ENCODE data around the gene RARRES2. TPM values are rescaled to one million over a fixed set of nuclear protein-coding genes. Genes with fewer than 3 reads are reported as not detected.

RARRES2 gene
- polyA plus RNA-seq, 1 of the 3 experiments (the other 2 are of a cell fraction): 0.43 TPM

GRCh38 chr7:150375662-150376521 is 34.5 kb upstream of the RARRES2 start:
- Histone ChIP-seq H3K4me1 (ENCODE audit: control insufficient read depth in 1 of 2, insufficient read depth in 2 of 2, low read depth in 1 of 2, low read length in 1 of 2) (peaks cover 0 to 28% of the 10 kb centered on the region in 2 experiments; a peak in 2 of 4 replicates), H4K20me1 (ENCODE audit: insufficient read depth) (no peaks in the 10 kb centered on the region), H3K27ac (ENCODE audit: low read depth in 2 of 2, low read length in 1 of 2) (no peak overlapping the region), H3K27me3 (ENCODE audit: insufficient read depth) (no peaks in the 10 kb centered on the region), H3K9me2 (no peaks in the 10 kb centered on the region), H3K4me3 (ENCODE audit: low read depth in 2 of 2, low read length in 1 of 2) (no peak overlapping the region), H3K79me2 (ENCODE audit: insufficient read depth) (peaks cover 40% of the 10 kb centered on the region; the same call in 1 of the 2 replicates), H2AFZ (ENCODE audit: low read depth) (no peak overlapping the region), H3K36me3 (replicated peaks in 1 of 2; ENCODE audit: control insufficient read depth in 1 of 2, insufficient read depth in 2 of 2, low read length in 1 of 2) (peaks cover 19 to 42% of the 10 kb centered on the region in 2 experiments), H3K9ac (no peak overlapping the region), H3K9me3 (no peaks in the 10 kb centered on the region), H3F3A (replicated peaks; ENCODE audit: insufficient read depth) (peaks cover 30% of the 10 kb centered on the region), H3K4me2 (no peak overlapping the region)
- DNase-seq: no peak
- 92% methylated on average over 10 of the region's 10 CpGs for WGBS (ENCODE audit: low lambda C conversion rate)
- TF ChIP-seq MEF2A (IDR thresholded peaks at IDR 0.05; ENCODE audit: borderline replicate concordance, low read depth): no peak
- no peak for TF ChIP-seq TAF1 (IDR thresholded peaks at IDR 0.05; ENCODE audit: borderline replicate concordance, low read depth, low read length)
- TF ChIP-seq ZBTB33 (IDR thresholded peaks at IDR 0.05; ENCODE audit: borderline replicate concordance, low read depth): no peak
- CTCF ChIA-PET: no interaction called here
- POLR2A ChIA-PET: no interaction called here

- Histone ChIP-seq H3K4me2 (no peak overlapping the region), H3K9ac (no peak overlapping the region), H3K9me2 (no peaks in the 10 kb centered on the region), H3K27me3 (ENCODE audit: insufficient read depth) (no peaks in the 10 kb centered on the region), H3K4me1 (ENCODE audit: control insufficient read depth in 1 of 2, insufficient read depth in 2 of 2, low read depth in 1 of 2, low read length in 1 of 2) (peaks cover 9 to 31% of the 10 kb centered on the region in 2 experiments; a peak in 3 of 4 replicates), H3F3A (replicated peaks; ENCODE audit: insufficient read depth) (peaks cover 30% of the 10 kb centered on the region), H3K4me3 (ENCODE audit: low read depth in 2 of 2, low read length in 1 of 2) (no peak overlapping the region), H3K27ac (ENCODE audit: low read depth in 2 of 2, low read length in 1 of 2) (no peak overlapping the region), H3K36me3 (replicated peaks in 1 of 2; ENCODE audit: control insufficient read depth in 1 of 2, insufficient read depth in 2 of 2, low read length in 1 of 2) (peaks cover 19 to 49% of the 10 kb centered on the region in 2 experiments), H3K79me2 (ENCODE audit: insufficient read depth) (peaks cover 40% of the 10 kb centered on the region), H4K20me1 (ENCODE audit: insufficient read depth) (no peaks in the 10 kb centered on the region), H3K9me3 (no peaks in the 10 kb centered on the region), H2AFZ (ENCODE audit: low read depth) (no peak overlapping the region)
- TF ChIP-seq RCOR1 (IDR thresholded peaks at IDR 0.05; ENCODE audit: low read length): no peak
- no peak for TF ChIP-seq MAX (IDR thresholded peaks at IDR 0.05; ENCODE audit: low read depth)
- TF ChIP-seq FOXJ3 (CRISPR knock-in tag; IDR thresholded peaks at IDR 0.05): no peak
- TF ChIP-seq GABPA (IDR thresholded peaks at IDR 0.05; ENCODE audit: low read depth): no peak
- no peak for TF ChIP-seq JUND (IDR thresholded peaks at IDR 0.05)
- TF ChIP-seq NFIC (IDR thresholded peaks at IDR 0.05; ENCODE audit: borderline replicate concordance): no peak
- TF ChIP-seq MXI1 (IDR thresholded peaks at IDR 0.05; ENCODE audit: low read depth, low read length): no peak
- TF ChIP-seq PBX3 (IDR thresholded peaks at IDR 0.05): no peak
- no peak for TF ChIP-seq ZBTB33 (IDR thresholded peaks at IDR 0.05; ENCODE audit: borderline replicate concordance, low read depth)
- DNase-seq: no peak
- ChIA-PET CTCF (interaction anchor here (0.8 to 1.4 kb wide), 7 partner anchors 11 to 89 kb away, joined by 3 to 5 read pairs (median 4); no protein-coding TSS in a partner anchor), POLR2A (no interaction called here)
- 93% methylated on average over 5 of the region's 5 CpGs for WGBS (ENCODE audit: low lambda C conversion rate)
Measured at GRCh38 chr7:150374472-150374871, 33.0 kb upstream of the RARRES2 start.

Measured in SK-N-SH (cell line).